HG03064 (cell line): ENCODE data around the gene CYP2C19.
"Not testable (repeated sequence)": the region's sequence is repeated elsewhere in the genome, so short reads cannot be mapped to it uniquely, and the experiment has no call there.

Experiments
- ATAC-seq: cut with Tn5 transposase; IDR thresholded peaks from one replicate; pipeline ENCODE4 v1.9.1; 2021; ENCODE audit warnings: low read depth; ENCODE audit not compliant: unreplicated experiment

Gene CYP2C19

DNA sequence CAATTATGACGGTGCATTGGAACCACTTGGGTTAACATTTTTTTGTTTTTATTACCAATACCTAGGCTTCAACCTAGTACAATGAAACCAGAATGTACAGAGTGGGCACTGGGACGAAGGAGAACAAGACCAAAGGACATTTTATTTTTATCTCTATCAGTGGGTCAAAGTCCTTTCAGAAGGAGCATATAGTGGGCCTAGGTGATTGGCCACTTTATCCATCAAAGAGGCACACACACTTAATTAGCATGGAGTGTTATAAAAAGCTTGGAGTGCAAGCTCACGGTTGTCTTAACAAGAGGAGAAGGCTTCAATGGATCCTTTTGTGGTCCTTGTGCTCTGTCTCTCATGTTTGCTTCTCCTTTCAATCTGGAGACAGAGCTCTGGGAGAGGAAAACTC is at the start of gene CYP2C19:
Gene CYP2C19 (plus strand): TSS at position 289 of the 400 bp plus-strand sequence. CDS start 25 bp downstream, at position 314.
- ATAC-seq, result no peak

DNA sequence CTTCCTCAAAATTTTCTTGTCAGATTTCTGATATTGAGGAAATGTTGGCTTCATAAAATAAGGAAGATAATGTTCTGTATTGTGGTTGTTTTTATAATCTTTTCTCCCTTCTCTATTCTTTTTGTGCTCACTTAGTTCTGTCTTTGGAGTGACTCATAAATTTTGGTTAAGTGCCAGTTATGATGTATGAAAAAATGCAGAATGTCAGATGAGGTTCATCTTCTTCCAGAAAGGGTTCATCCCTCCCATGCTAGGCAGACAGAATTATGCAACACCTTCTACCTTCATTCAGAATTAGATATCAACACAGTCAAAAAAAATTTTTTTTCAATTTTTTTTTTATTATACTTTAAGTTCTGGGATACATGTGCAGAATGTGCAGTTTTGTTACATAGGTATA is 36.6 kb upstream of the CYP2C19 start:
- ATAC-seq, result no peak

DNA sequence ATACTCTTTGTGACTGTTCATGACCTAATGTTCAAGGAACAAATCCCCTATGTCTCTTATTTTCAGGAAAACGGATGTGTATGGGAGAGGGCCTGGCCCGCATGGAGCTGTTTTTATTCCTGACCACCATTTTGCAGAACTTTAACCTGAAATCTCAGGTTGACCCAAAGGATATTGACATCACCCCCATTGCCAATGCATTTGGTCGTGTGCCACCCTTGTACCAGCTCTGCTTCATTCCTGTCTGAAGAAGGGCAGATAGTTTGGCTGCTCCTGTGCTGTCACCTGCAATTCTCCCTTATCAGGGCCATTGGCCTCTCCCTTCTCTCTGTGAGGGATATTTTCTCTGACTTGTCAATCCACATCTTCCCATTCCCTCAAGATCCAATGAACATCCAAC is 27.3 kb upstream of the CYP2C19 start:
- no peak for ATAC-seq

DNA sequence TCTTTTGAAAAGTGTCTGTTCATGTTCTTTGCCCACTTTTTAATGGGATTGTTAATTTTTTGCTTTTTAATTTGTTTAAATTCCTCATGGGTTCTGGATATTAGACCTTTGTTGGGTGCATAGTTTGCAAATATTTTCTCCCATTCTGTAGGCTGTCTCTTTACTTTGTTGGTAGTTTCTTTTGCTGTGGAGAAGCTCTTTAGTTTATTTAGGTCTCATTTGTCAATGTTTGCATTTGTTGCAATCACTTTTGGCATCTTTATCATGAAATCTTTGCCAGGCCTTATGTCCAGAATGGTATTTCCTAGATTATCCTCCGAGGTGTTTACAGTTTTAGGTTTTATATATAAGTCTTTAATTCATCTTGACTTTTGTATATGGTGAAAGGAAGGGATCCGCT is 23.9 kb upstream of the CYP2C19 start:
- ATAC-seq, result no peak

DNA sequence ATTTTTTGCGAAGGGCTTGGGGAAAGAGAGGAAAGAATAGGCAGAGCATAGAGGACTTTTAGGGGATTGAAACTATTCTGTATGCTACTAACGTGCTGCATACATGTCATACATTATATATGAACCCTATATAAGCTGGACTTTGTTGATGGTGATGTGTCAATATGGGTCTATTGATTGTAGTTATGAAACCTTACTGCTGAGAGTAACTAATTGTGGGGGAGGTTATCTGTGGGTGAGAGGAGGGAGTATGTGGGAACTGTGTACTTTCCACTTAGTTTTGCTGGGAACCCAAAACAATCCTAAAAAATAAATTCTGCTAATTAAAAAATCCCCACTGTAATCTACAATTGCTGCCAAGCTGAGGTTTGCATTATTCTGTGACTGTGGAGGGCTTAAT is 15.3 kb upstream of the CYP2C19 start:
- ATAC-seq, result no peak

DNA sequence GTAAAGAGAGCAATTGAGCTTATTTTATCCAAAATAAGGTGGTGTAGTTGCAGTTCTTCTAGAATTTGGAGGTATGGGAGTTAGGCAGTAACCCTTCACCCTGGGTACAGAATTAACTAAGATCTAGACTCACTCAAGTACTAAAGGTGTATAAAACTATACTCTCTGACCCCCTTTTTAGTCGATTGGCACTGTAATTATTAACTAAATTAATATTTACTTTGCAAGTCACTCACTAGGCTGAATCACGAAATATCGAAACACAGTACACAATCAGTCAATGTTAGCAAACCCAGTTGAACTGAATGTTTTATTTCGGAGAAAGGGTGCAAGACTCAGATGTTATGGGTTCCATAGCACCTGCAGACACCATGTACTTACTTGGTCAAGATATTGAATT is 14.6 kb upstream of the CYP2C19 start:
- ATAC-seq, result no peak

DNA sequence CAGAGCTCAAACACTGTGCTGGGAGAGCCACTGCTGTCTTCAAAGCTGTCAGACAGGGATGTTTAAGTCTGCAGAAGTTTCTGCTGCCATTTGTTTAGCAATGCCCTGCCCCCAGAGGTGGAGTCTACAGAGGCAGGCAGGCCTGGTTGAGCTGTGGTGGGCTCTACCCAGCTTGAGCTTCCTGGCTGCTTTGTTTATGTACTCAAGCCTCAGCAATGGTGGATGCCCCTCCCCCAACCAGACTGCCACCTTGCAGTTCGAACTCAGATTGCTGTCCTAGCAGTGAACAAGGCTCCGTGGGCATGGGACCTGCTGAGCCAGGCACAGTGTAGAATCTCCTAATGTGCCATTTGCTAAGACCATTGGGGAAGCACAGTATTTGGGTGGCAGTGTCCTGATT is 4.6 kb upstream of the CYP2C19 start:
- ATAC-seq, result no peak

DNA sequence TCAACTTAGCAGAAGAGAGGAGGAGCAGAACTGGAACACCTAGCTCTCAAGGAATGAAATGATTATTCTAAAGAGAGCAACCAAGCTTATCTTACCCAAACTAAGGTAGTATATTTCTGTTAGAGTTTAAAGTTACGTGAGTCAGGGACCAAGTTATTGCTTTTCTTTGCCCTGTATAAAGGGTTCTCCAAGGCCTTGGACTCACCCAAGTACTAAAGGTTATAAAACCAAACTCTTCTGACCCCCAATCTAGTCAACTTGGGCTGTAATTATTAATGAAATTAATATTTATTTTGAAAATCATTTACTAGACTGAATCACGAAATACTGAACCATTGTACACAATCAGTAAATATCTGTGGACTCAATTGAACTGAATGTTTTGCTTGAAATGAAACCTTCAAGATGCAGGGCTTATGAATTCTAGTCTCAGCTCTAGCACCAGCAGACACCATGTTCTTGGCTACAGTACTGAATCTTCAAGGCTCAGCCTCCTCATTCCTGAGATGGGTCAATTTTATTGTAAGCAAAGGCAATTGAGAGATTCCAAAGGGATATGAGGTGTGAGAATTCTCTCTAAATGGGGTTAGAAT is 1.8 kb upstream of the CYP2C19 start:
- ATAC-seq, result no peak

DNA sequence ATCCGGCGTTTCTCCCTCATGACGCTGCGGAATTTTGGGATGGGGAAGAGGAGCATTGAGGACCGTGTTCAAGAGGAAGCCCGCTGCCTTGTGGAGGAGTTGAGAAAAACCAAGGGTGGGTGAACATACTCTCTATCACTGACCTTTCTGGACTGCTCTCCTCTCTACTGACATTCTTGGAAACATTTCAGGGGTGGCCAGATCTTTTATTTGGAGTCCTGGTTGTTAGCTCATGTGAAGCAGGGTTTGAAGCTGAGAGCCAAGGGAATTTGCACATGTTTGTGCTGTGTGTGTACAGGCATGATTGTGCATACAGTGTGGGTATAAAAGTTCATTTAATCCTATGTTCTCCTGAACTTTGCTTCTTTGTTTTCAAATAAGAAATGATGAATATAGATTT is 12.9 kb downstream of the CYP2C19 start:
- ATAC-seq, result not testable (repeated sequence)

DNA sequence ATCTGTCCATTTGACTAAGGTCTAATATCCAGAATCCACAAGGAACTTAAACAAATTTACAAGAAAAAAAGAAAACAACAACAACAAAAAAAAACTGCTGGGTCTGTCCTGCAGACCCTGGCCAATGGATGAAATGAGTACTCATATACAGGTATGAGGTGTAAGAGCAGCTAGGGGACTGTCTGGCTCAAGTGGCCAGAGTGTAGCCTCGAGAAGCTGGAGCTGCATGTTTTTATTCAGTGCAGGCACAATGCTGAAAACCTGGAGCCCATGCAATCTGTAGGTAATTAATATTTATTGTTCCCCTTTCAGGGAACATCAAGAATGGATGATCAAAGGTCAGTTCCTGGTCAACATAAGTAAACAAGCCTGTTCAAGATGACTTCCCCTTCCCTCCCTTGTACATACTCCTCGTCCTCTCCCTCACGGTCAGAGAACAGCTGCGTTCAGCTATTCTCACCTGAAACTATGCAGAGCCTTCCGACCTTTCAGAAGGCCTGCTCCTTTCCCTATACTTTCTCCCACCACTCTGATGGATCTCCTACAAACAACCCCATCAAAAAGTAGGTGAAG is 15.5 kb downstream of the CYP2C19 start:
- no peak for ATAC-seq

DNA sequence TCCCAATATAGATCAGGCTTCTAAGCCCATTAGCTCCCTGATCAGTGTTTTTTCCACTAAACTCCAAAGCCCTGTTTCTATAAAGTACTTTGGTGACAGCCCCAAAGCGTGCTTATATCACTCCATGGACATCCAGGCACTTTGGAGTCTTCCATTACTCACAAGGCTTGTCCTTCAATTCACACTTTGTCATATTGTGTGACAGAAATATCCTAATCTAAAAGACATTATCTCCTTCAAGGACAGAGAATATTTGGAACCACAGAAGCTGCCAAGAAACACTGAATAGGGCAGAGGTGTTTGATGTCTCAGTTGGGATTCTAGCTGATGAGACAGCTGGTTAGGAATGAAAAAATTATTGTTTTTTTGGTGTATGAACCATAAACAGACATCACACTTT is 18.4 kb downstream of the CYP2C19 start:
- ATAC-seq, result no peak

DNA sequence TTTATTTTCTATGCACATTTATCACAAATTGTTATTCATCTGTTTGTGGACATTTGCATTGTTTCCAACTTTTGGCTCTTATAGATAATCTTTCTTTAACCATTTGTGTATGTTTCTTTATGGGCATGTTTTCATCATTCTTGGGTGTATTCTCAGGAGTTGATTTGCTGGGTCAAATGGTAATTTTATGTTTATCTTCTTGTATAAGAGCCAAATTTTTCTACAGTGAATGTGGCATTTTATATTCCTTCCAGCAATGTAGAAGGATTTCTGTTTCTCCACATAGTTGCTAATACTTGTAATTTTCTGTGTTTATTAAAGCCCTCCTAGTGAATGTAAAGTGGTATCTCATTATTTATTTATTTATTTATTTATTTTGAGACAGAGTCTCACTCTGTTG is 21.8 kb downstream of the CYP2C19 start:
- ATAC-seq, result no peak

DNA sequence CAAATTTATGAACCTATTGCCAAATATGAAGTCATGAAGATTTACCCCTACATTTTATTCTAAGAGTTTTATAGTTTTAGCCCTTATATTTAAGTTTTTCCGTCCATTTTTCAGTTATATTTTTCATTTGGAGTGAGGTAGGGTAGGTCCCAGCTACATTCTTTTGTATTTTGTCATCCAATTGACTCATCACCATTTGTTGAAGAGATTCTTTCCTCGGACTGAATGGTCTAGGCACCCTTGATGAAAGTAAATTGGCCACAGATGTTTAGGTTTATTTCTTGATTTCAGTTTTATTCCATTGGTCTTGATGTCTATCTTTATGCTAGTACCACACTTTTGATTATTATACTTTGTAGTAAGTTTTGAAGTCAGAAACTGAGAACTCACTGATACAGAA is 22.7 kb downstream of the CYP2C19 start:
- no peak for ATAC-seq

DNA sequence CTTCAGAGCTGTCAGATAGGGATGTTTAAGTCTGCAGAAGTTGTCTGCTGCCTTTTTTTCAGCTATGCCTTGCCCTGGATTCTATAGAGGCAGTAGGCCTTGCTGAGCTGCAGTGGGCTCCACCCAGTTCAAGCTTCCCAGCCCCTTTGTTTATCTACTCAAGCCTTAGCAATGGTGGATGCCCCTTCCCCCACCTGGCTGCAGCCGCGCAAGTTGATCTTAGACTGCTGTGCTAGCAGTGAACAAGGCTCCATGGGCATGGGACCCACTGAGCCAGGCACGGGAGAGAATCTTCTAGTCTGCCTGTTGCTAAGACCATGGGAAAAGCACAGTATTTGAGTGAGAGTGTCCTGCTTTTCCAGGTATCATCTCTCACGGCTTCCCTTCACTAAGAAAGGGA is 38.1 kb downstream of the CYP2C19 start:
- not testable (repeated sequence) for ATAC-seq

DNA sequence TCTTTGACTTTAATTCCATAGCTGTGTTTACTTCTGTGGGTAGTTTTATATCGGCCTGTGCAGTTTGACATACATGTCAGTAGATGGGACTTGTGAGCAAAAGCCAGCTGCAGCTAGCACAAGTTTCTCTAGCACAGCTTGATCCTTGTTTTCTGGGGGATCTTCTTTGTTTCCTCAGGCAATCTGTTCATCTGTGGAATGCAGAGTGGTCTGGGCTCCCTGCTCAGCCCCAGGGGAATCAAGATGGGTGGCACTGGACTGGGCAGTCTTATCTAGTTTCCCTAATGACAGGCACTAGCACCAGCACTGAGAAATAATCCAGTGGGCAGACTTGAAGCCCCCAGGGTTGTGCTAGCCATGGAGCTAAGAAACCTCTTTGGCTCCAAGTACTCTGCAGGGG is 40.8 kb downstream of the CYP2C19 start:
- ATAC-seq, result no peak

DNA sequence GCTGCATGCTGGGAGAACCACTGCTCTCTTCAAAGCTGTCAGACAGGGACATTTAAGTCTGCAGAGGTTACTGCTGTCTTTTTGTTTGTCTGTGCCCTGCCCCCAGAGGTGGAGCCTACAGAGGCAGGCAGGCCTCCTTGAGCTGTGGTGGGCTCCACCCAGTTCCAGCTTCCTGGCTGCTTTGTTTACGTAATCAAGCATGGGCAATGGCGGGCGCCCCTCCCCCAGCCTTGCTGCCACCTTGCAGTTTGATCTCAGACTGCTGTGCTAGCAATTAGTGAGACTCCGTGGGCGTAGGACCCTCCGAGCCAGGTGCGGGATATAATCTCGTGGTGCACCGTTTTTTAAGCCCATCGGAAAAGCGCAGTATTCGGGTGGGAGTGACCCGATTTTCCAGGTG is 67.5 kb downstream of the CYP2C19 start:
- ATAC-seq, result not testable (repeated sequence)

DNA sequence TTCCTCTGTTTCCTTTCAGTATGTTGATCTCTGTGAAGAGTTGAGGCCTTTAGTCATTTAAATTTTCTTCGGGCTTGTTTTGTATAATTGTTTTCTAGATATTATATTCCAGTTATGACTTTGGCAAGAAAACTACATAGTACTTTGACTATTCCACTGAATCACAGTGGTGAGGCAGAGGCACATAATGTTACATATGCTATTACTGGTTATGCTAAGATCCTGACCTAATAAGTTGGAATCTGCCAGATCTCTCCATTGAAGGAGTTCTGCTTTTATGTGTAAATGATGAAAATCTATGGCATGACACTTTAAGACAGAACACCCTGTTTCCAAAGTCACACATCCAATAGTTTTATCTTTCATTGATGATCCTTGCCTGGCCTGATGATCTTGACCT is 83.7 kb downstream of the CYP2C19 start:
- no peak for ATAC-seq

DNA sequence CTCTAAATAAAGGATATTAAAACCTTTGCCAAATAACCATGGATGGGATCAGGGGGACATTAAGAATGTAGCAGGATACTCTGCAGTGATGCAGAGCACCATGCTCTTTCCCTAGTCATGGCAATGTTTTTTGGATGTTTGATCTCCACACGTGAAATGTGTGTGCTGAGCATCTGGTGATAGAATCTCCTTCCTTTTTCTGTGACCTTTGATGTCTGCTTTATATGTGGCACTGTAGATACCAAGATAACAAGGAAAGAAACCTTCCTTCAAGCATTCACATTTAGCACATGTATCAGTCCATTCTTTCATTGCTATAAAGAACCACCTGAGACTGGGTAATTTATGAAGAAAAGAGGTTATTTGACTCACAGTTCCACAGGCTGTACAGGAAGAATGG is 88.3 kb downstream of the CYP2C19 start:
- no peak for ATAC-seq

DNA sequence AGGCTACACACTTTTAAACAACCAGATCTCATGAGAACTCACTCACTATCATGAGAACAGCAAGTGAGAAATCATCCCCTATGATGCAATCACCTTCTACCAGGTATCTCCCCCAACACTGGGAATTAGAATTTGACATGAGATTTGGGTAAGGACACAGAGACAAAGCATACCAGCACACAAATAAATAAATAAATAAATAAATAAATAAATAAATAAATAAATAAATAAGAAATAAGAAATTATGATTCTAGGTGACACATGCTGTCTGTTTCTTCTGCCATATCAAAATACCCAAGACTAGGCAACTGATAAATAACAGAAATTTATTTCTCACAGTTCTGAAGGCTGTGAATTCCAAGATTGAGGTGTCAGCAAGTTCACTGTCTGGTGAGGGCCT is 88.8 kb downstream of the CYP2C19 start:
- ATAC-seq, result no peak

DNA sequence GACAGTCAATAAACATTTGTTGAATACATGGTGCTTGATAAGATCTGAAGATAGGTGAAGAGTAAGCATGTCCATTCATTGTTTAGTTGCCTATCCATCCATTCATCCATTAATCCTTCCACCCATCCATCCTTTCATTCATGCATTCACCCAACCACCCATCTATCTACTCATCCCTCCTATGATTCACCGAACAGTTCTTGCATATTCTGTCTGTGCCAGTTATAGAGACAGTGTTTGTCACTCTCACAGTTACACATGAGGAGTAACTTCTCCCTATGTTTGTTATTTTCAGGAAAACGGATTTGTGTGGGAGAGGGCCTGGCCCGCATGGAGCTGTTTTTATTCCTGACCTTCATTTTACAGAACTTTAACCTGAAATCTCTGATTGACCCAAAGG is 90.0 kb downstream of the CYP2C19 start:
- no peak for ATAC-seq

DNA sequence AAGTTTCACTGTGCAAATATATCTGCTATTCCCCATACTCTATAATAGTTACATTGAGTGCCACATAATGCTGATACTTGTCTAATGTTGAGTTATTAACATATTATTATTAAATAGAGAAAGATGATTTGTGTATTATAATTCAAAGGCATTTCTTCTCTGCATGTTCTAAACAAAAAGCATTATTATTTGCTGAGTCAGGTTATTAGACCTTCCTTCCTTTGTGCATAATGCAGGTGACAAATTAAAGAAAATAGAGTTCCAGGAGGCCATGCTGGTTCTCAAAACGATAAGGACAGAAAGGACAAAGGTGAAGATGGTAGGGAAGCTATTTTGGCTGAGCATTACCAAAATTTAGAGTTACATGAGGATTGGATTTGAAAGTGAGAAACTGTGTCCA is 90.6 kb downstream of the CYP2C19 start:
- ATAC-seq, result no peak

DNA sequence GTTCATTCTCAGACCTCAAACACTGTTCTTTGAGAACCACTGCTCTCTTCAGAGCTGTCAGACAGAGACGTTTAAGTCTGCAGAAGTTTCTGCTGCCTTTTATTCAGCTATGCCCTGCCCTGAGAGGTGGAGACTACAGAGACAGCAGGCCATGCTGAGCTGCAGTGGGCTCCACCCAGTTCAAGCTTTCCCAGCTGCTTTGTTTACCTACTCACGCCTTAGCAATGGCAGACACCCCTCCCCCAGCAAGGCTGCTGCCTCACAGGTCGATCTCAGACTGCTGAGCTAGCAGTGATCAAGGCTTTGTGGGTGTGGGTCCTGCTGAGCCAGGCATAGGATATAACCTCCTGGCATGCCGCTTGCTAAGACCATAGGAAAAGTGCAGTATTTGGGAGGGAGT is 95.5 kb downstream of the CYP2C19 start:
- no peak for ATAC-seq

DNA sequence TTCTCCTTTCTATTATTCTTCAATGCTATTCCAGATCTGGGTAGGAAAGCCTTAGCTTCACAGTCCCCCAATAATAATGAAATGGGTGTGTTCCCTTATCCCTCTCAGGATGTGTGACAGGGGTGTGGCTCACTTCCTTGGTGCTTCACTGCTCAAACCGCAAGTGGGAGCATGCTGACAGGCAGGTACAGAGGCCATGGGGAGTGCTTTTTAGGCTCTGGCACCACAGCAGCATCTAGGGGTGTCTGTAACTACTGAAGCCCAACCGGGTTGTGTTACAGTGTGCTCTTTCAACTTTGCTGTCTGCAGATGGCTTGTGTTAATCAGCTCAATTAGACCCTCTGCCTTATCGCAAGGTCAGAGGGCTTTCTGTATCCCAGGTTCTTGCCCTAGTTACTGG is 96.6 kb downstream of the CYP2C19 start:
- no peak for ATAC-seq
